ENCODE measurements around the gene ST6GALNAC3.

The ST6GALNAC3 gene

DNA sequence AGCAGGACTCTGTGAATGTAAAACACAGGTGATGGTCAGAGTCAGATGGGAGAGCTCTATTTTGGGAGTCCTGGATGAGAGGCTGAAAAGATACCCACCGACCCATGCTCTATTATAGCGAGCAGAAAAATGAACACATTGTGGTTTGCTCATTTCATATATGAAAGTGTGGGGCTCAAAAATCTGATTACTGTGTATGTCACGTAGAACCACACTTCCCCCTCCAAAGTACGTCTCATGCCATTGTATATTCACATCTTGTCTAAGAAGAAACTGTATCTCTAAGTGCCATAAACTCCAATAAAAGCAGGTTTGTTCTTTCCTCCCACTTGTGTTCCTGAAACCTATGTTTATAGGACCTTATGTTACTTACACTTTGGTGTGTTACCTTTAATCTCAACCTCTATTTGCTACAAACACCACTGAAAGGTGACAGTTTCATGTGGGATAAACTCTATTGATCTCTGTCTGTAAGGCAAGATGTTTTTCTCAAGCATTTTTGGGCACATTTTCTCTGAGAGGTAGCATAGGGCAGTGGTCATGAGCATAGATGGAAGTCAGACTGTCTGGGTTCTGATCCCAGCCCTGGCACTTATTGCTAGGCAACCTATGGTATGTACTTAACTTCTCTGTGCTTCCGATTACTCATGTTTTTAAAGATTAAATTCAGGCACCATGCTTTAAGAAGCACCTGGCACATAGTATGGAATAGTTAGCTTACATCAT lies 214.4 kb downstream of the ST6GALNAC3 start:
- no peak for DNase-seq (ENCODE audit: low spot score)

- DNase-seq (ENCODE audit: low spot score) = no peak
Measured at GRCh38 chr1:76289692-76290091, 215.1 kb downstream of the ST6GALNAC3 start.

DNA sequence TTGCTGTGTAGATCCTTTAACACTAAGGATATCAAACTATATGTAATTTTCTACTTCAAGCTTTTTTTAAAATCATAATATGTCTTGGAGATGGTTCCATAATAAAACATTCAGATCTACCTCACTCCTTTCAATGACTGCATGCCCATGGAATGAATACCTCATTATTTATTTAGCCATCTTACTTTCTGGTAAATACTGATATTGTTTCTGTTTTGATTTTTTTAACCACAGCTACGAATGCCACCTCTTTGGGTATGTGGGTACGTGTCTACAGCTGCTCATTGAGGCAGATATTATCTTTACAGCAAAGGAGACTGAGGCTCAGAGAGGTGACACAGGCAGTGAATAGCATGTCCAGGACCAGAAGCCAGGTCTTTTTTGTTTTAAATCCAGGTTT lies 215.7 kb downstream of the ST6GALNAC3 start:
- no peak for DNase-seq (ENCODE audit: low spot score)

DNA sequence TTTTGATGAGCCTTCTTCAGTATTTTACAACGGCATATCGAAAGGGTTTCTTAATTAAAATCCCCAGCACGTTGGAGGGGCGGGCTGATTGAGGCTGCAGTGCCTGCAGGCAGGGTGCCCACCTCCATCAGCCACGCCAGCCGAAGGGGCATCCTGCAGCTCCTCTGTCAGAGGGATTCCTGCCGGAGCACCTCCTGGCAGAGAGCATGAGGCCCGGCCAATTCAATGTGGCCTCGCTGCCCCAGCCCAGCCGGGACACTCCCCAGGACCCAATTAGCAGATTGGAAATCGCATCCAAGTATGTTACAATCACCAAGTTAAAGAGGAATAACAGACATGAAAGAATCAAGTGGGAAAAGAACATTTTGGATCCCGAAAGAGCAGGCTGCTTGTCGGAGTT lies 216.6 kb downstream of the ST6GALNAC3 start:
- no peak for DNase-seq (ENCODE audit: low spot score)

DNA sequence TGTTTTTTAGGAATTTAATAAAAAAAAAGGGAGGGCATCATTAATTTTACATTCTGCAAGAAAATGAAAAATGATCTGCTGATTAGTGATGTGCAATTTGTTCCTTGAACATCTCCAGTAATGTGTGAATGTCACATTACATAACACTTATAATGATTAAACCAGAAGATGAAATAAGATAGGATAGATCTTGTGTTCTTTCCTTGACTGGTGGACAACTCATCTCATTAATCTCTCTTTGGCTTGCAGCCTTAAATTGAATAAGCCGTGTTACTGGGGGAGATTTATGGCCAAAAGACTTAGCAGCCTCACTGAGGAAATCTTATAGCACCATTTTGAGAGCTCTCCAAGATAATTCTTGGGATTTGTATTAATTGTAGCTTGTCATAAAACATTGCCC lies 217.2 kb downstream of the ST6GALNAC3 start:
- no peak for DNase-seq (ENCODE audit: low spot score)

DNA sequence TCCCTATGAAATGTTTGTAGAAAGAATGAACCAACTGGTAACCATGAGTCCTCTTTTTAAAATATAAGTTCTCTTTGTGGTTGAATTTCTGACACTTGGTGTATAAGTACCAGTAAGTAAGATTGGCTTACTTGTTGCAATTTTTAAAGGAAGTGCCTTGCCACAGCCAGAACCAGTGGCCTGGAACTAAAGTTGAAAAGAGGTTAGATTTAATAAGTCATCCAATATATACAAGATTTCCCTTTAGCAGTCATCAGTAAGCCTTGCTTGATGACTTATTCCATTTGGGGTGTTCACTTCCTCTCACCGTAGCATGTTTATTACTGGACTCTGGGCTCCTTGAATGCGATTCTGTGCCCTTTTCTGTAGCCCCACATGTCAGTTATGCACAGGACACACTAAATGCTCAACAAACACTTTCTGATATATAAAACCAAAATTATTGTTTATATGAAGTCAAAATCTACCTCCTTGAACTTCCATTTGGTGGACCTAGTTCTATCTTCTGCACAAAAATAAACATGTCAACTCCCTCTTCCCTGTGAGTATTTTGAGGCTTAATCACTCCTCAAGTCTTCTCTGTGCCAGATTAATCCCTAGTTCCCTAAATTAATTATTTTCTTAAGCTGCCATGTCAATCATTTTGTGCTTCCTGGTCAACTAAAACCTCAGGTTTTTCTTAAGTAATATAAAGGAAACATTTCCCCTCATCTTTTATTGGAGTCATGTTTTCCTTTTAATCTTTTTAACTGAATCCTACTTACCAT lies 218.1 kb downstream of the ST6GALNAC3 start:
- no peak for DNase-seq (ENCODE audit: low spot score)

DNA sequence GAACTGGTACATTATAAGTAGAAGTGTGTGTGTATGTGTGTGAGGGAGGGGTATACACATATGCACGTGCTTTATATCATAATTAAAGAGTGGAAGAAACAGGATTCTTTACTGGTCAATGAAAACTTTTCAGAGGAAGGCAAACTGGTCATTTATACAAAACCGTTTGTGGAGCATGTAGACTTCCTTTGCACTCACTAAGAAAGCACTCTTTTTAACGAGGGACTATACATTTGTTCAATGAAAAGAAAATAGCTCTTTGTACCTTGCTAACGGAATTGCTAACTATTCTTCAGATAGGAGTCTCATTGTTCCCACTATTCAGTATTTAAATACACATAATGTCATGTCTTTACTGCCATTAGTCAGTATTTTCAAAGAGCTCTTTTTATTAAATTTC lies 219.3 kb downstream of the ST6GALNAC3 start:
- DNase-seq (ENCODE audit: low spot score) = peak; percentile 59

GRCh38 chr1:76294482-76295194 lies 220.1 kb downstream of the ST6GALNAC3 start:
- no peak for DNase-seq (ENCODE audit: low spot score)

DNA sequence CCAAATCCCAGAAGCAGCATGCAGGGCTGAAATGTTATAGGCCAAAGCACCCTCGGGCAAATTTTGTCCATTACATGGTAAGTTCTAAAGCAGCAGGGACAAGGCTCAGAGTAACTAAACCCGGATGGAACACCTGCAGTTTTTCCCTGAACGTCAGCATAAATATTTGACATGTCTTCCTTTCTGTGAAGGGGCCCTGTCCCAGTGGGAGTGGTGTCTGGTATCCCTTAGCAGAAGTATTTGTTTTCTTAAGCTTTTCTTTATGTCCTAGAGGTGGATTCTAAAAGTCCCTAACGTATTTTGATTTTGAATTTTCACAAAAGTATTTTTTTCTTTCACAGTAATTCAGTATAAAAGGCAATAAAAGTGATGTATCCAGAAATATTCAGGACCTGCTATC lies 223.9 kb downstream of the ST6GALNAC3 start:
- no peak for DNase-seq (ENCODE audit: low spot score)

DNA sequence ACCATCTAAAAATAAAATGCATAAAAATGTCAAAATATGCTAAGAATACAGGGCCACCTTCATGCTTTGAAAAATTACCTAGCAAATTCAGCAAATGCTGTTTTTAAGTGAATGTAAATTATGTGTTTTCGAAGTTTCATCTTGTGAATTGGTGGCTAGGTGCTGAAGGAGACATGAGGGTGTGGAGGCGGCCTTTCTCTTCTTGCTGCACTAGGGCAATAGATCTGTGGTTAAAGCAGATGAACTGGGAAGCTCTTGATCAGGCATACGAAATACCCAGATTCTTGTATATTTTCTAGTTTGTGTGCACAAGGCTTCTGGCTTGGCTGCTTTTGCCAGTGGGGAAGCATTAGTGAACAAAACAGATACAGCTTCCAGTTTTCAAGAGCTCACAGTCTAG lies 224.5 kb downstream of the ST6GALNAC3 start:
- no peak for DNase-seq (ENCODE audit: low spot score)

GRCh38 chr1:76300556-76300955 lies 226.0 kb downstream of the ST6GALNAC3 start:
- no peak for DNase-seq (ENCODE audit: low spot score)

DNA sequence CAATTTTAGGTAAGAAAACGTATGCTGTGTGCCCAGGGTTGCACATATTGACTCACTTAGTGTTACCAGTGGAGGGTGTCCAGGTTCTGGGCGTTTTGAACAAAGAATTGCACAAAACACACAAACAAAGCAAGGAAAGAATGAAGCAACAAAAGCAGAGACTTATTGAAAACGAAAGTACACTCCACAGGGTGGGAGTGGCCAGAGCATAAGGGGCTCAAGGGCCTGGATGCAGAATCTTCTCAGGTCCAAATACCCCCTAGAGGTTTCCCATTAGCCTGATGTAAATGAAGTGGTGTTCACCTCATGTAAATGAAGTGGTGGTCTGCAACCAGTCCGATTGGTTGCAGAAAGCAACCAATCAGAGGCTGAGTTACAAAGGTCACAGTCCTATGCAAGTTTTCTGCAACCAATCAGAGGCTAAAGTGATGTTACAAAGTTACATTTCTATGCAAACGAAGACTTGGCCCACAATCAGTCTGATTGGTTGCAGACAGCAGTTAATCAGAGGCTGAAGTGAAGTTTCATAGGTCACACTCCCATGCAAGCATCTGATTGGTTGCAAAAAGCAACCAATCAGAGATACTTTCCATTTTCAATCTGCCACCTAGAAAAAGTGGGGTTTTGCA lies 228.3 kb downstream of the ST6GALNAC3 start:
- DNase-seq (ENCODE audit: low spot score) = no peak

GRCh38 chr1:76303340-76303717 lies 228.8 kb downstream of the ST6GALNAC3 start:
- no peak for DNase-seq (ENCODE audit: low spot score)

GRCh38 chr1:76313304-76313703 lies 238.8 kb downstream of the ST6GALNAC3 start:
- DNase-seq (ENCODE audit: low spot score) = no peak

DNA sequence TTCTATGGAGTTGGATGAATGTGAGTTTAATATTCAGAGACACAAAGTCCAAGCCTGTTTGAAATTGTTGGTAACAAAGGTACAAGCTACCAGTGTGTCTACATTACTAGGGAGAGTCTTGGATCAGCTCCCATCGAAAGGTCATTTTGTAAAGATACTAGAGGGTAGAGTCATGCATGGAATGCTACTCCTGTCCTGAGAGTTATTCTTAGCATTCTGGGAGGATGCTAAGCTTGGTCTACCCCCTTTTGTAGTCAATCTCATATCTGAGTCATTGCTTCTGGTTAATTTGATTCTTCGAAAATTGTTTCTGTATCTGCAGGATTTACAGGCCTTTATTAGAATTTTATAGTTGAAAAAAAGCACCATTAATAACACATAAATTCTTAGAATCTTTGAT lies 240.2 kb downstream of the ST6GALNAC3 start:
- no peak for DNase-seq (ENCODE audit: low spot score)

GRCh38 chr1:76317299-76317900 lies 242.9 kb downstream of the ST6GALNAC3 start:
- no peak for DNase-seq (ENCODE audit: low spot score)

DNA sequence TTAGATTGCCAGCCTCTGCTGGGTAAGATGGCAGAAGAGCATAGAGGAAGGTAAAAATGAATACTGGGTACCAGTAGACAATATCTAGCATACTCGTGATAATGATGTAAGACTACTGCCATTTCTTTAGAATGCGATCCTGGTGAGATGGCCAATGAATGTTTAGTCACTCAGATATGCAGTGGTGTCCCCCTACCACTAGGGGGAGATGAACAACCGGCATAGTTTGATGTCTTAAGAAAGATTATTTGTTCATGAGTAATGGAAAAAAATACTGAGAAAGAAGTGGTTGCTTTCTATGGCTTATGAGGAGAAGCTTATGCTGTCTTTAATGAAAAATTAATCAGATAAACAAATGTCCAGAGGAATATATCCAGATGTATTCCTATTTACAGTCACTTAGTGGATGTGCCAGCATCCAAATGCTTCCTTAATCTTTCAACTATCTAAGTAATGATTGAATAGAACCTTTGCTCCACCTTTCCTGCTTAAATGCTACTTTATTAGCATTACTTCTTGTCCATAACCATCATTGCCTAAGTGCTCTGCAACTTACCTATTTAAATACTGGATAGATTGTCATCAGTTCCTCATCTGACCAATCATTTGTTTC lies 256.6 kb downstream of the ST6GALNAC3 start:
- DNase-seq (ENCODE audit: low spot score) = peak; percentile 20

DNA sequence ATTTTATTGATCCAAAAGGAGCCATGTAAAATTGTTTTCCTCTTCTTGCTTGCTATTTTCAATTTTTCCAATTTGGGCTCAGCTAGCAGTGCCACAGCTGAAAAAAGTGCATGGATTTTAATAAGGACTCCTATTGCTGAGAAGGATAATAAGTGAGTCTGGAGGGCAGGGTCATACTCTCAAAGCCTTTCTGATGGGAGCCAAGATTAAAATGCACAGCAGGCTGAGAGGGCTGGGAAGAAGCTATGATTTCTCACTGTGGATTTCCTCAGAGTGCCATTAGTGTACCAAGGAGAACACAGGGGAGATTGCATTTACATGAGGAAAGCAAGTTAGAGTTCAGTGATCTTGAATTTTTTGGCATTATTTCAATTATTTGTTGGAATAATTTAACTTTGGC lies 261.3 kb downstream of the ST6GALNAC3 start:
- DNase-seq (ENCODE audit: low spot score) = no peak

DNA sequence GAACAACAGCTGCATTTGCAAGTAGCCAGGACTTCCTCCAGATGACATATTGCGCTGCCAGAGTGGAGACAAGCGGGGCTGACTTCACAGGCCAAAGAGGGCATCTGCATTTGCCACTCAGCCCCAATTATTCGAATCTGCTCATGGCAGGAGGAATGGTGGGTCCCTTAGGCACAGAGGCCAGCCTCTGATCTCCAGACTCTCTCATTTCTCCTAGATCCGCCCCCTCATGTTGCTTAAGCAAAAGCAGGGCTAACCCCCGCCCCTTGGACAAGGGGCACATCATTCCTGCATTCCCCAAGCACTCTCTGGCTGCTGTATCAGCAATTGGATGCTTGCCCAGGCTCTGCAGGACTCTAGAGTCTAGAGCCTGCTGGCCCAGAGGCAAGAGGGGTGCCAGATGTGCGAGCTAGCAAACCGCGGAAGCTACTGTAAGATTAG lies 262.4 kb downstream of the ST6GALNAC3 start:
- DNase-seq (ENCODE audit: low spot score) = no peak

- no peak for DNase-seq (ENCODE audit: low spot score)
Measured at GRCh38 chr1:76337542-76338219, 263.1 kb downstream of the ST6GALNAC3 start.

DNA sequence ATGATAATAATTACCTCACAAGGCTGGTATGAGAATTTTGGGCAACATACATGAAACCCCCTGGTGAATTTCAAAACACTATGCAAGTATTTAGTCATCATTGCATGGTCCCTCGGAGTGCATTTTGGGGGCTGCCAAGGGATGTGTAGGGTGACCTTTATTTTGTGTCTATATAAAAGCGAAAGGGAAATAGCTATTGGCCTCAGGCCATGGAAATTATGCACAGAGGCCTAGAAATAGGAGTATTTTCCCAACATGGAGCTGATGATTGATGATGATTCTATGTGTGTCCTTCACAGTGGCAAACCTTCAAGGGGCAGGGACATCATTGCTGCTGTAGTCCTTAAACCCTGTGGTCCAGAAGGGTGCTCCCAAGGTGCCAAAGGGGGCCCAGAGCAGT lies 265.5 kb downstream of the ST6GALNAC3 start:
- no peak for DNase-seq (ENCODE audit: low spot score)

All from COLO829 (cell line).